ENCODE results near the gene FATE1.

FATE1 gene

DNA sequence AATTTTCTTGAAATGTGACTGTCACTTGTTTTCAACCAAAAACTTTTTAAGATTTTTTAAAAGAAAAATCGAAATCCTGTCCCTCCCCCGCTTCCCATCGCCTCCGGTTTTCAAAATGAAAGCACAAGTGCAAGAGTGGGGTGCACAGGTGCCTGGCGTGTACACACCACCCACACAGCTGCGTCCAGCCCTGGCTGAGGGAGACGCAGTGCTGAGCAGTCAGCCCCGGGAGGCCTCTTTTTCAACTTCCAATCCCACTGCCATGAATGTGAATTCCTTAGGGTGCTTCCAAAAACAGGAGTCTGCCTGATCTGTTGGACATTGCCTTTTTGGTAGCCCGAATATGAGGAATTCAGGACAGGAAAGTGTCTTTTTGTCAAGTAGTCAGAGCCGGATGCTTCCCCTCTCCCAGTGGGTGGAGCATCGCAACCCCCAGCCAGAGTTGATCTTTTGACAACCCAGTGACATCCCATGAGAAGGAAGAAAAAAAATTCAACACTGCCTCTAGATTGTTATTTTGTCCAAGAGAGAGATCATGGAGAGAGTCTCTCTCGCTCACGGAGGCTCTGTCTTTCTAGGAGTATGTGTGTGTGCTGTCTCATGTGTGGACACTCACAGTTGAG lies 11.7 kb upstream of the FATE1 start:
- DNase-seq = no peak

DNA sequence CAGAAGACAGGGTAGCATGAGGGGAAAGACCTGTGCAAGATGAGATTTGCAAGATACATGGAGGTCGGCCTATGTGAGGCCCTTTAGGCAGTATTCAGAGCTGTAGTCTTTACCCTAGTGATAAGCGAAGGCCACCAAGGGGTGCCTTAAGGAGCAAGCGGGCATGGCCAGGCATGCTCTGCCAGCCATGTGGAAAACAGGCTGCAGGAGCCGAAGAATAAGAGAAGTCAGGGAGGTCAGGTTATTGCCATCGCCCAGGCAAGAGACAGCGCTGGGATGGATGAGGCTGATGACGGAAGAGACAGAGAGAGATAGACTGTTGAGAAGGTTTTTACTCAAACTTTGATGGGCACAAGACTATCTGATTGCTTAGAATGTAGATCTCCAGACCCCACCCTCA lies 7.0 kb upstream of the FATE1 start:
- DNase-seq = no peak

DNA sequence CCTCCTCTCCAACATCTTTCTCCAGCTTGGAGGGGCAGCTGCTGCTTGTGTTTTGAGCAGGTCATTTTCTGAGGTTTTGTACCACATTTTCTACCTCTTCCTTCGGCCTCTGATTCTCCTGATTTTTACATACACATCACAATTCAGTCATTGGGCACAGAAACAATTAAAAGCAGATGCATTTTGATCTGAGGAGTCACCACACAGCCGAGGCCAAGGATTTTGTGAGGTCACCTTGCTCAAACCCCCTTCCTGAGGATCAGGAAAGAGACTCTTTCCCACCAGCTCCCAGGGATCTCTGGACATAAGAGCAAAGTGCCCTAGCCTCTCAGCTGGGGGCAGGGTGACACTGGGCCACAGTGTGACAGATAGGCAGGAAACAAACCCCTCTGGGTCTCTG lies 5.4 kb upstream of the FATE1 start:
- peak; percentile 17 for DNase-seq

DNA sequence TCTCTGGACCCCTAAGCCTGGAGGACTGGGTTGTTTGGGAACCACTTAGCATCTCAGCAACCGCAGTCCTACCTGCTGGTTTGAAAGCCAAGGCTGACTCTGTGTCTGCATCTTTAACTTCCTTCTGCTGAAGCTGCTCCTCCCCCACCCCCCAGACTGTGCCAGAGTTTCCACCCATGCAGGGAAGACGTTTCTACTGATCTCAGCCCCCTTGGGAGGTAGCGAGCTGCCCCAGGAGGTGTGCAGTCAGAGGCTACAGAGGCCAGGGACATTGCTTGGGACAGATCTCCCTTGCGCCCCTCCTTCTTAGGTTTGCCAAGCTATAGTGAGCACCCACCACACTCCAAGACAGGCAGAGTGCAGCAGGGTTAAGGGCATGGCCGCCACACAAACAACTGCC lies 4.7 kb upstream of the FATE1 start:
- no peak for DNase-seq

DNA sequence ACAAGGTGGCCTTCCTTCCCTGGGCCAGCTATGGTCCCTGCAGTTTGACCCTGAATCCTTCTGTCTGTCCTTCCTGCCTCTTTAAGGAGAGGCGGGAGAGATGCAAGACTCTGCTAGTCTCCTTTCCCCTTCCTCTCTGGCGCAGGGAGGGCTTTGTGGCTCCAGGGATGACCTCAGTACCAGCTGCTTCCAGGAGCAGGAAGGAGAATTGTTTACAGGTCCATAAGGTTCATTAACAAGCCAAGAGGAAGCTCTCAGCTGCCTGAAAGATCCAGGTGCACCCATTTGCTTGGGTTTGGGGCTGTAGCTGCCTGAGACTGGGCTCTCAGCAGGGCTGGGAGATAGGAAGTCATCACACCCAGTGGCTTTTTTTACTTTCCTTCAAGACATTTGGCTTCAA lies 4.0 kb upstream of the FATE1 start:
- DNase-seq = no peak

DNA sequence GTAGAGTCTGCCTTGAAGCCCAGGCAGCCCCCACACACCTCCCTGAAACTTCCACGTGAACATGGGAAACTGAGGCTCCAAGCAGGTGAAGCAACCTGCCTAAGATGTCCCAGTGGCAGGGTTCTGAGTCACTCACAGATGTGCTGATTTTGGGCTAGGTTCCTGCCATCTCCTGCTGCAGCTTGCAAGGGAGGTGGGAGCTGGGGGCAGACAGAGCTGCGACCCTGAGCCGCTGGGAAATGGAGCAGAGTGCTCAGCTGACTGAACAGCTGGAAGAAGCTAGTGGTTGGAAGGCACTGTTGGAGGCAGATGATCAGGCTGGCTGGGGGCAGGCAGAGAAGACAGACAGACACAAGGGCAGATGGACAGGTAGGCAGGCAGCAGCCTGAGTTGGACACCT lies 3.6 kb upstream of the FATE1 start:
- DNase-seq = no peak

GRCh38 chrX:151713849-151714248 lies 2.0 kb upstream of the FATE1 start:
- DNase-seq = no peak

GRCh38 chrX:151714362-151714761 lies 1.5 kb upstream of the FATE1 start:
- no peak for DNase-seq

- peak; percentile 27 for DNase-seq
Observed at GRCh38 chrX:151722241-151722846, 6.5 kb downstream of the FATE1 start.

DNA sequence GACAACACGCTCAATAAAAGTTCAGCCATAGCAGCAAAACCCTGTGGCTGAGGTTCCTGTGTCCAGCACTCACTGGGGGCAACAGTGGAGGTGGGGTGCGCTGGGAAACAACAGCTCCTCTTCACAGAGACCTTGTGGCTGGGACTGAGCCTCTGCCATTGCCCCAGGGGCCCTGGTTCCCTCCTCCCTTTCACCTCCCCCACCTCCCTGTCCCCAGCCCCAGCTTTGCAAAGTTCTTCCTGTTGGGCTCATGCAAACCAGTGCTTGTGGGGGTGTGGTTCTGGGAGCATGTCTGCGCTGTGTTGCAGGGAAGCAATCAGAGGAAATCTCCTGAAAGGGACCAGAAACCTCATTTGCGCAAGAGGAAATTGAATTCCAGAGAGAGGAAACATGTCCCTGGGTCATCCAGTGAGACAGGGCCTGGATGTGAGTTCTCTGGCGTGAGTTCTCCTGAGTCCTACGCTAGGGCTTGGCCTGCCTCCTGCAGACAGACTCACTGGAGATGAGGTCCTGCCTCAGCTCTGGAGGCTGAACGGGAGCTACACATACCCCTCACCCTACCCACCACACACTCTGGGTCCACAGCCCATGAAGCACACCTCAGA lies 7.4 kb downstream of the FATE1 start:
- no peak for DNase-seq

DNA sequence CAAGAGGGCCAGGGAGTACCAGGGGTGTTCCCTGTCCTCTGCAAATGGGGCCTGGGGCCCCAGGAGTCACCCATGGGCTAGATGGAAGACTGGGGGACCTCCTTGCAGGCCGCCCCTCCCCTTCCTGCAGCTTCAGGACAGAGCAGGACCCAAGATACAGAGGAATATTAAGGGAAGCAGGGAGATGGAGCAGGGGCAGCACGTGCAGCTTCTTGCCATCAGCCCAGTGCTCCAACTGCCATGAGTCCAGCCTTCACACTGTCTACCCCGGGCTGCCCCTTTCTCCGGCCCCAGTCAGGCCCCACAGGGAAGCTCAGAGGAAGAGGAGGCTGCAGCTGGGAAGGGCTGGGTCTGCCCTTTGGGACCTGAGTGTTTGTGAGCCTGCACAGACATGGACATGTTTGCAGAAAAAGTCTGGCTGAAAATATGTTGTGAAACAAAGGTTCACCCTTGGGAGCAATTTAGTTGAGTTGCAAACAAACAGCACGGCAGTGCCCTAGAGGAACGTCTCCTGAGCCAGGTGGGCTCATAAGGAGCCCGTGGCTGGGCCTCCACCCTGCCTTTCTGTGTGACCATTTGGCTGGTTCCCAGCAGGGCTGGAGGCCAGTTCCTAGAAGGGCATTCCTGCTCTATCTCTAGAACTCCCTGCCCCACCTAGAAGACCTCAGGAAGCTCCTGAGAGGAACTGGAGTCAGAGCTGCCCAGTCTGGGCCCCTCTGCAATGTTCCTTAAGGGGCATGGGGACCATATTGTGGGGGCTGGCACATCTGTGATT lies 8.9 kb downstream of the FATE1 start:
- DNase-seq = no peak

DNA sequence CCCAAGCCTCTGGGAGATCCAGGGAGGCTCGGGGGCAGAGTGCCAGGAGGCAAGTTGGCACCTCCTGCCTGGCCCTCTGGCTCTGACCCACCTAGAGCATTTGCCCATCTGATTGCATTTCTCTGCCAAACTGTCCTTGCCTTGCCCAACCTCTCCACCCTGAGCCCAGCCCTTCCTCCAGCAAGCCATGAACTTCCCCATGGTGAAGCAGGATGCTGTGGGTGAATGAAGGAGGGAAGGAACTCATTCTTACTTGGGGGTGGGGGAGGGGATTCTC lies 9.4 kb downstream of the FATE1 start:
- no peak for DNase-seq

DNA sequence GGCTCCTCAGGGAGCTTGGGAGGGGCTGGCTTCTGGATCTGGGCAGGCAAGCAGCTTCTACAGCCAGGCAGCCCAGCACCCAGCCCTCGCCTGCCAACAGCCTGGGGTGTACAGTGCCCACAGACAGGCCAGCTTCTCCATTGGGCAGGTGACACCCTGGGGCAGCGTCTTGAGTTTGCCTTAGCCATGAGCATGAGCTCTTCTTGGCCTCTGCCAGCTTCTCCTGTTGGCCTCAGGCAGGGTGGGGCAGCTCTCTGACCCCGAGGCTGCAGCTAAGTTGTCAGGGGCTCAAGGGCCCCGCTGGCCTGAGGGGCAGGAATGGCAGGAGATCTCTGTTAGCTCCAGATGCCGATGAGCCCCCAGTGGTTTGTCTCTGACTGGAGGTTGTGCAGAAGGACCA lies 10.9 kb downstream of the FATE1 start:
- DNase-seq = no peak

DNA sequence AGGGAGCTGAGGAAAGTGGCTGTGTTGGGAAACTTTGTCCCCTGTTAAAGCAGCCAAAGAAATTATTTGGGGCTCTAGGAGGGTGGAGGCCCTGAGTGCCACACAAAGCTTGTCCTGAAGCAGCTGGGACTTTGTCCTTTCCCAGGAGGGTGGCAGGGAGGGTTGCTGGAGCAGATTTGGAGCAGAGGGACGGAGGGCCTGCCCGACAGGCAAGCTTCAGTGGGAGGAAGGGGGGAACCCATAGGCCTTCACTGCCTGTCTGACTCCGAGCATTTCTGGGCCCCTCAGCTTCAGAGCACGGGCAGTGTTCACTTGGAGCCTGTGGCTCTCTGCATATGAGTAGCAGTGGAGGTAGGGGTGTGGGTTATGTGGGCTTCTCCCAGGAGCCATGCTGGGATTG lies 11.5 kb downstream of the FATE1 start:
- DNase-seq = no peak

- no peak for DNase-seq
Observed at GRCh38 chrX:151729056-151729725, 13.4 kb downstream of the FATE1 start.

- no peak for DNase-seq
Observed at GRCh38 chrX:151734446-151734845, 18.6 kb downstream of the FATE1 start, which contains the start of gene CNGA2. Gene CNGA2 (plus strand): TSS chrX:151734746. CDS start chrX:151738484, 3,738 bp downstream.

GRCh38 chrX:151735219-151735618 lies 19.4 kb downstream of the FATE1 start:
- no peak for DNase-seq

DNA sequence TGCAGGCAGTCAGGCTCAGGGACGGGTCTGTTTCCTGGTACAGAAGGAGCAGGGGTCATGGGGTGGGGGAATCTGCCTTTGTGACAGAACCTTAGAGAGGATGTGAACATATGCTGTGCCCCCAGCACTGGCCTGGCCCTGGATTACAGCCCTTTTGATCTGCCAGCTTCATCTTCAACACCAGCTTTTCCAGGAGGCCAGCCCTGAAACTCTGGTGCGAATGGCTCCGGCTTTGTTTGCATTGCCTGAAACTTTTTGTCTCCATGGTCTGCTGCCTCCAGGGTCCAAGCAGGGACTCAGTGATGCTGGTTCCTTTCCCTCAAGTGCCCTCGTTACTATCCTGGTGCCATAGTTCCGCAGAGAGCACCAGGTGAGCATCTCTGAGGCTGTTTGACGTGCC lies 20.9 kb downstream of the FATE1 start:
- no peak for DNase-seq

DNA sequence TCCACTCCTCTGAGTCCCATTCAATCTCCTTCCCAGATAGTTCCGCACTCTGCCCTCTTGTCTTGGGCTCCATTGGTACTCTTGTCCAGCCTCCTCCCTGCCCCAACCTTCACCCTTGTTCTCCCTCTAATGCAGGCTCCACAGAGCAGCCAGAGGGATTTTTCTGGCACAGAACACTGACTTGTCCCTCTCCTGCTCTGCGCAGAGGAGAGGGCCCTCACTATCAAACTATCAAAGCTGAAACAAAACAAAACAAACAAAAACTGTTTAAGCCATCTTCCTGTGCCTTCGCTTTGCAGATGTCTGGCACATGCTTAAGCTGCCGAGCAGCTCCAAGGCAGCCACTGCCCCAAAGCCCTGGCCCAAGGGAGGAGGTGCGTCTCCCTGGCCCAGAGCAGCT lies 21.7 kb downstream of the FATE1 start:
- DNase-seq = no peak

DNA sequence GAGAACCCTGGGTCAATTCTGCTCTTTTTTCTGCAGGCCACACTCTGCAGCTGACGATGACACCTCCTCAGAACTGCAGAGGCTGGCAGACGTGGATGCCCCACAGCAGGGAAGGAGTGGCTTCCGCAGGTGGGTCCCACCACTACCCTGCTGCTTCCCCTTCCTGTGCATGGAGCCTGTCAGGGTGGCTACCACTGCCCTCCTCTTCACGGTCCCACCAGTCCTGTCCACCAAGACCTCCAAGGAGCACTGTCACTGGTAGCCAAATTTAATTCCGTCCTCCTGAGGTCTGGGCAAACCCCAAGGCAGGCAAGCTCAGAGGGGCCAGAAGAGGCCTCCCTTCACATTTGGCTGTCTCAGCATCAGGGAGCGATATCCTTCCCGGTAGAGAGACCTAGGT lies 22.9 kb downstream of the FATE1 start:
- DNase-seq = no peak

DNA sequence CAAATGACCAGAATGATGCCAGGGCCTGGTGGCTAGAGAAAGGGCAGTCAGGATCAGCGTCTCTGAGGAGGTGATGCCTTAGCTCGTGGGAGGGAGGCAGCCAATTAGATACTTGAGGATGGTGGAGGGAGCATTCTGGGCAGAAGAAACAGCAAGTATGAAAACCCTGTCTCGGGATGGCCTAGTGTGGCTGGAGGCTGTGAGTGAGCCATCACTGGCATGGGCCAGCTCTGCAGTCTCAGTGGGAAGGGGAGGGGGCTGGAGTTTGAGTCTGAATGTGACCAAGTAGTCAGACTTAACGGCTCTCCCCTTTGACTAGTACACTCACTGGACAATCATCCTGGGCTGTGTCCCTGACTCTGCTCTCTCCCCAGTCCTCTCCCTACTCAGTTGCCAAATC lies 25.8 kb downstream of the FATE1 start:
- DNase-seq = no peak

DNA sequence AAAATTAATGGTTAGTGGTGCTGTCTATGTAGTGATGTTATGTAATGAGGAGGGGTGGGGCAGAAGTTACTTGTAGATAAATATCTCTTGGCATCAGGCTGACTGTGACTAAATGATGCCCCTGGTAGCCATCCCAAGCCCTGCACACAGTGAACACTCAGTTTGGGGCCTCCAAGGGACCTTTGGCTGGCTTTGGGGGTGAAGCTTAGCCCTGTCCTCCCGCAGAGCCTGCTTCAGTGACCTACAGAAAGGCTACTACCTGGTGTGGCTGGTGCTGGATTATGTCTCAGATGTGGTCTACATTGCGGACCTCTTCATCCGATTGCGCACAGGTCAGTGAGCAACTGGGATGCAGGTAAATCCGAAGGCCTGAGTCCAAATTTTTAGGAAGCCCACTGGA lies 26.5 kb downstream of the FATE1 start:
- DNase-seq = no peak

- DNase-seq = no peak
Observed at GRCh38 chrX:151743651-151744470, 28.0 kb downstream of the FATE1 start.

Data from fibroblast of upper back skin (primary cell).